ENCODE results near the gene TBC1D12. TPM values are rescaled to one million over a fixed set of nuclear protein-coding genes. Genes with fewer than 3 reads are reported as not detected.
A peak's percentile ranks its signal among the peaks of the same experiment; 100 is the strongest.
"Not testable (repeated sequence)": the region's sequence is repeated elsewhere in the genome, so short reads cannot be mapped to it uniquely, and the experiment has no call there.

Gene TBC1D12
- polyA plus RNA-seq (ENCODE audit: insufficient read length): 21.6 TPM
- long read RNA-seq, donor 1, full-length matches to known transcripts: 1 of 1 reads
- long read RNA-seq, donor 1, partial matches to known transcripts: 0 of 1 reads
- long read RNA-seq, donor 1, other reads (novel, unspliced or antisense): 0 of 1 reads
- long read RNA-seq, donor 2: 0 reads
- long read RNA-seq, donor 3: 0 reads
- long read RNA-seq, donor 4: 0 reads
- long read RNA-seq, donor 5: 0 reads
- long read RNA-seq, donor 6, full-length matches to known transcripts: 1 of 1 reads
- long read RNA-seq, donor 6, partial matches to known transcripts: 0 of 1 reads
- long read RNA-seq, donor 6, other reads (novel, unspliced or antisense): 0 of 1 reads
- long read RNA-seq, donor 7, full-length matches to known transcripts: 1 of 1 reads
- long read RNA-seq, donor 7, partial matches to known transcripts: 0 of 1 reads
- long read RNA-seq, donor 7, other reads (novel, unspliced or antisense): 0 of 1 reads
- long read RNA-seq, donor 8: 0 reads

DNA sequence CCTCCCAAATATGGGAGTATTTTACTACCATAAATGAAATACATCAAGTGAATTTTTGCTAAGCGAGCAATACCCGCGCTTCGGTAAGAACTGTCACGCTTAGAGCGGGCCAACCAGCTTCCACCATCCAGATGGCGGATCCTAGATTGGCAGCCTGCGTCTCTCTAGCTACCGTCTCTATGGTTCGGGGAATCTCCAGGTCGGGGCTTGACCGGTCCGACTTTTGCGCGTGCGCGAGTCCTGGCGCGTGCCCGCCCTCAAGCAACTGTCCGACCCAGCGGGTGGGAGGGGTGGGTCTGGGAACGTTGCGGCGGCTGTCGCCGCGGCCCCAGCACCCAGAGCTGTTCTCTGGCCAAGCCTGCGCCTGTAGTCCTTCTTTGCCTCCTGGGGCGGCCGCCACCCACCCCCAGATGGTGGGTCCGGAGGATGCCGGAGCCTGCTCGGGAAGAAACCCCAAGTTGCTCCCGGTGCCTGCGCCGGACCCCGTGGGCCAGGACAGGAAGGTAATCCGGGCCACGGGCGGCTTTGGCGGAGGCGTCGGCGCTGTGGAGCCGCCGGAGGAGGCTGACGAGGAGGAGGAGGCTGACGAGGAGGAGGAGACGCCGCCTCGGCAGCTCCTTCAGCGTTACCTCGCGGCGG is at the start of gene TBC1D12:
TSS of gene TBC1D12 (plus strand) at position 338 of the 639 bp plus-strand sequence. CDS start at position 411, 73 bp downstream.
- DNase-seq: peak; percentile 94

DNA sequence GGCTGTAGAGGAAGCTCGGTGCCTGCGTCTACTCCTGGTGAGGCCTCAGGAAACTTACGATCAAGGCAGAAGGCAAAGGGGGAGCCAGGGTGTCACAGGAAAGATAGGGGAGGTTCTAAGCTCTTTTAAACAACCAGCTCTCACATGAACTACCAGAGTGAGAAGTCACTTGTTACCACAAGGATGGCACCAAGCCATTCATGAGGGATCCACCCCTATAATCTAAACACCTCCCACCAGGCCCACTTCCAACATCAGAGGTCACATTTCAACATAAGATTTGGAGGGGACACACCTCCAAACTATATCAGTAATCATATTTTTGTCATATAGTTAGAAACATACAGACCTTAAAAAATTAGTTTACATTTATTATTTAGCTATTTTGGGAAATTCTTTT is 49.0 kb upstream of the TBC1D12 start:
- DNase-seq: no peak

DNA sequence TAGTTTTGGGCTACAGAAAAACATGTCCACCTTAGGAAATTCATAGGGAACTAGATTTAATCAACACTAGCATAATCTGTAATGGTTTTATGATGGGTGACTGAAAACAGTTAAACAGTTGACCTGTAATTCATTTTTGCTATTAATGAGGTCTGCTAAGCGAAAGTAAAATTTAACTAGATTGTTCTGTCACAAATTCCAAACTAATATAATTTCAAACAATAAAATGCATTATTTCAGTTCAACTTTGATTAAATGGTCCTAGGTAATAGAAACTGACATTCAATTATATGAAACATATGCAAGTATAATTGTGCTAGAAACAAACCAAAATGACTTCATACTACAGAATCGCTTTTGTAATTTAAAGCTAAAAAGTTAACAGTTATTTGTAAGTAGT is 46.5 kb upstream of the TBC1D12 start:
- DNase-seq: no peak

DNA sequence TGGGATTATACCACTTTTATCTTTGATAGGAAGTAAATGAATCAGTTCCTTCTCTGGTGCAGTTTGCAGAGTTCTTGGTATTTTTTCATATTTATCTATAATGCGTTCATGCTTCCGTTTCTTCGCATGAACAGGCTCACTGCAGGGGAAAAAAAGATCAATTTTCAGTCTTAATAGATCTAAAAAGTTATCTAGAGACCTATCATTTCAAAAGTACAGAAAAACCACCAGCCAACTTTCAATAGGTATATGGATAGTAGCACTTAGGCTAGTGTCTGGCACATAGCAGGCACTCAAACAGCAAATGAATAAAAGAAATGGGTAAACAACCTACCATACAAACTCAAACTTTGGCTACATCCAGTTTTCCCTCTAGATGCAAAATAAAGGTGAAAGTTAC is 45.1 kb upstream of the TBC1D12 start:
- DNase-seq: no peak

DNA sequence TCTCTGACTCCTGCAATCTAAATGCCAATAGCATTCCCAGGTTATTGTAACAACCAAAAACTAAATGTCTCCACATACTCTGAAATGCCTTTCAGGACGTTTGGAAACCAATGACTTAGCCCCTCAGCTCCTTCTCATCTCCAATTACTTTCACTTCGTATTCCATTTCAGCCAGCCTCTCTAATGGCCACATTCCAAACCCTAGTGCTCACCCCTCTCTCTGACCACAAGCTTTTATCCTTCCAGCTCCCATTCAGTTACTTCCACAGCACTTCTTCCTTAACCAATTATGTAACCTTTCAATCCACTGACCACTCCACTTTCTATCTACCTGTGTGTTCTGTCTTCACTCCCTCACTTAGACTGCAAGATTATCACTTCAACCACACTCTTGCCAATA is 43.9 kb upstream of the TBC1D12 start:
- DNase-seq: no peak

DNA sequence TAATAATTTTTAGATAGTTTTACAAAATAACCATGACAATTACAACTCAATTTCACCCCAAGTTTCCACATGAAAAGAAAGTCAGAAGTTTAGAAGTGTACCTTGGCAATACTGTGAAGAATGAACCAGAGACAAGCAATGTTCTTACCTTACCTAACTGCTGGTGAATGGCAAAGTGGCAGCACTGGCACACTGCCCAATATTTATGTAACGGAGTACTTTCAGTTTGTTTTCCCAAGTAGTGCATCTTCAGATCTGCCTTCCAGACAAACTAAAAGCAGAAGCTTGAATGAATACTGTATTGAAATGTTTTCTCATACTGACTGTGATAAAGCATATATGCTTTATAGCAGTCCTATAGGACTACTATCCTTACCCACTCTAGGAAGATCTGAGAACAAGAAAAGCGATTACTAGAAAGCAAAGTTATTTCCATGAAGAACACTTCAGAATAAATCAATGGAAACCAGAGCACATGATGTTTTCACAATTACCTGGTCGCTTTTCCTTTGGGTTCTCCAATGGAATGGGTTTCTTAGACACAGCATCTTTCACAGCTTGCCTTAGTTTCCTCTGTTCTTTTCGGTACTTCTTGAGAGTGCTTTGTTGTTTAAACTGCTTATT is 41.1 kb upstream of the TBC1D12 start:
- DNase-seq: no peak

DNA sequence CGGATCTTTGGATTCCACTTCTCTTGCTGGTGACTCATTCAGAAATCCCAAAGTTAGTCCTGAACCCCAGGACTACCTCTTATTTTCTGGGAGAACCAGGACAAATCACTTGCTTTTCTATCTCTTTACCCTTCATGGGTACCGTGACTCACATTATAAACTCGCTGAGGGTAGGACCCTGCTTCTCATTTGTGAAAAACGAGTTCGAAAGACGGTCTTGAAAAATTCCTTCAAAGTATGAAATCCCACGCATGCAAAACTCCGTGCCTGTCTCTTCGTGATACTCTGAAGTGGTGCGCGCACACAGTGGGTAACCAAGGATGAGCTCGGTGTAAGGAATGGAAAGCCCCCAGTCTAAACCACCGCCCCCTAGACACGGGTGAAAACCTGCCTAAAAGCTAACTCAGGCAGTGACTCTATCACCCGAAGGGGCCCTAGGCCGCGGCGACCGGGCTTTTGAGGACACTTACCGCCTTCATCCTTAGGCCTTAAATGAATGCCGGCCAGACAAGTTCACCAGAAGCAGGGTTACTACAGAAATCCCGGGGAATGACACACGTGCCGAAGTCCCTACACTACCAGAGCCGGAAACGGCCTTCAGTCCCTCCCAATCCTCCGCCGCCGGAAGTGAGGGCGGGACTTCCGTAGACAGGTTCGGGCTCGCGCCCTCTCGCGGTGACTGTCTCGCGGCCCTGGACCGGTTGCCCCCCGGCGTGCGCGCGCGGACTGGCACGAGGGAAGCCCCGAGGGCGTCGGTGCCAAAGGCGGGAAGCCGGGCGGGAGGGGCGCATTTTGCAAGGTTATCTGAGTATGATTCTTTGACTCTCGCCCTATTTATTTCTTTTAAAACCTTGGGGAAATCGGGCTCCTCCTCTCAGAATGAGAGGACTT is 39.7 kb upstream of the TBC1D12 start, which contains the start of gene NOC3L:
TSS of gene NOC3L (minus strand) at position 580 of the 891 bp plus-strand sequence. CDS start at position 479, 101 bp downstream.
- peak; percentile 93 for DNase-seq

DNA sequence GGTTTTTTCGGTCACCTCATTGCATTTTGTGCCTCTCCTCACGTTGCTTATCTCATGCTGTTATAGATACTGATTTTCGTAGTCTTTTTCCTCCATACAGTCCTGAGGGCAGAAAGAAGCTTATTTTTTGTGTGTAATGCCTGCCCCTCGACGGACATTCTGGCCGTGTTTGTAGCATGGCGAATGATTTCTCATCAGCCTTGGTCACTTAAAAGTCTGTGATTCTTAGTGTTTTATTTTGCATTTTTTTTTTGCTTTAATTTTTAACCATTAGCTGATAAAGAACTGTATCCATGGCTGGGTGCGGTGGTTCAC is 39.1 kb upstream of the TBC1D12 start:
- DNase-seq: no peak

DNA sequence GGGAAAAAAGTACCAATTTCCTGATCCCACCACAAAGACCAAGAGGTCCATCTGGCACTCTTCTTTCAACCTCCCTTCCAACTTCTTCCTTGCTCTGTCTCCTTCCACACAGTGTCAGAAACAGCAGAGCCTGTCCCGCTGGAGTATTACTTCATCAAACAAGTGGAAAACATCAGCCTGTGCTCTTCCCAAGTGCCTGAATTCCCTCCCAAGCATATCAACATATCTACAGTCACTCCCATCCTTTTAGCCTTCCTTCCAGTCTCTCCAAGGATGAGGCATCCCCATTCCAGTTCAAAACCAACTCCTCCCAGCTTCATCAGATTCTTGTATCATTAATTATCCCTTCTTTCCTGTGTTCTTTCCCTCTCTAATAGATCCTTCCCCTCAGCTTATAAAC is 37.9 kb upstream of the TBC1D12 start:
- DNase-seq: no peak

DNA sequence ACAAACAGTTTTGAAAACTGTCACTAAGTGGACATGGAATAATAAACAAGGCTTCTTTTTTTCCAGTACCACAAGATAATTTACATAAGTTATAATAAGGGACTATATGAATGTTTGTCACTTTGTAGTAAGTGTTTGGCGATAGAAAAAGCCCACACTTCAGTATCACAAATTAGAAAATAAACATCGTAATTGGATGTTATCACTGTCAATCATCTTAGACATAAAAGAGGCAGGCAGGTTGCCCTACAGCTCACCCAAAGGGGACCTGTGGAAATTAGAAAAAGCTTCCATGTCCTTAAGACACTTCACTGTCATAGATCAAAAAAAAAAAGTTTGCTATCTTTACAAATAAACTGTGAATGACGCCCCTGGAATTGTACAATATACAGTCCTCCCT is 36.0 kb upstream of the TBC1D12 start:
- no peak for DNase-seq

DNA sequence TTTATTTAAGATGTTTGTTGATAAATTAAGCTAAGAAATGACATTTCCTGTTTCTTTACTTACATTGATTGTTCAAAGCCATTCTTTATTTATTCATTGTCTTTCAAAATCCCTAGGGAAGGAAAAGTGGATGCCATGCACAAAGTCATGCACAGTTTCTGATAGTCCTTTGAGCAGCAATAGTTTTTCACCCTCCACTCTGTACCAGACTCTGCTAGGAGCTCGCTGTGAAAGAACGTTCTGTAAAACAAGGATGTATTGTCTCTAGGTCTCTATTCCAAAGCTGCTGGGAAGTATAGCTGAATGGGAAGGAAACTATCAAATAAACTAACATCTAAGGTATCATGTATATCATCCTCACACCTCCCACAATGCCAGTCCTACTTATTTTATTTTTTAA is 31.8 kb upstream of the TBC1D12 start:
- no peak for DNase-seq

DNA sequence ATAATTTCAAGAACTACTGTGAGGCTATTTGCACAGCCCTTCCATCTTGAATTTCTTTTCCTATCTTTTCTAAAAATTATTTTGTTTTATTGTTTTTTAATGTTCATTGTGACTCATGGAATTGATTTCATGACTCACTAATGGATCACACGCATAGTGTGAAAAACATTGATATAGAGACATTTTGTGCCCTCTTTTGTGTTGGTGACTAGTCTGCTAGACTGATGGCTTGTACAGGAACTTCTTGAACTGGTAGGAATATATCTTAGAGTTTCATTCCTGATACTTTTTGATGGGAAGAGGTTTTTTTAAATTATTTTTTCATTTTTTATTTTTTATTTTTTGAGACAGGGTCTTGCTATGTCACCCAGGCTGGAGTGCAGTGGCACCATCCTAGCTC is 27.0 kb upstream of the TBC1D12 start:
- DNase-seq: no peak

DNA sequence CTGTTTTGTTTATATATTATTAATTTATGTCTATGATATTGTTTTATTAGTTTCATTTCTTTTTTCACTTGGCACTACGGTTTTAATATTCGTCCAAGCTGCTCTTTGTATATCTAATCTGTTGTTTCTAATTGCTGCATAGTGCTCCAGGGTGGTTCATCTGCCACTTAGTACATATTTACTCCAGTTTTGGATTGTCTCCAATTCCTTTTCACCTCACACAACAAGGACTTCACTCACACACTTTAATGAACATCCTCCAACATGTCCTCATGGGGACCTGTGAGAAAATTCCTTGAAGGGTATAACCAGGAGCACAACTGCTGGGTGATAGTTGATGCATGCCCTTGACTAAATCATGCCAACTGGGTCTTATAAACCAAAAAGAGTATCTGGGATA is 25.5 kb upstream of the TBC1D12 start:
- DNase-seq: no peak

DNA sequence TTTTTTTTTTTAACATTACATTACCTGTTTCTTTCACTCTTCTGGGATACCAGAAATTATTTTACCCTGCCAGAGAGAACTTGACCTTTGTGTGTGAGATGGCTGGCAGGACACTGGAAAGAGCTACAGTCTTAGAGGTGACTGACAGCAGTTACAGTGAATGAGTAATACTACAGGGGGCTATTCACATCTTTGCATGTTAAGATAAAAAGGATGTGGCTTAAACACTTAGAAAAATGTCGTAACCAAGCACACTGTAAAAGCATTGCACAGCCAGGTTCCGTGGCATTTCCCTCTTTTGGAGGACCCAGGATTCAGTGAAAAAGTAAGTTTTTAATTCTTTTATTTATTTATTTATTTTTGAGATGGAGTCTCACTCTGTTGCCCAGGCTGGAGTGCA is 18.8 kb upstream of the TBC1D12 start:
- no peak for DNase-seq

DNA sequence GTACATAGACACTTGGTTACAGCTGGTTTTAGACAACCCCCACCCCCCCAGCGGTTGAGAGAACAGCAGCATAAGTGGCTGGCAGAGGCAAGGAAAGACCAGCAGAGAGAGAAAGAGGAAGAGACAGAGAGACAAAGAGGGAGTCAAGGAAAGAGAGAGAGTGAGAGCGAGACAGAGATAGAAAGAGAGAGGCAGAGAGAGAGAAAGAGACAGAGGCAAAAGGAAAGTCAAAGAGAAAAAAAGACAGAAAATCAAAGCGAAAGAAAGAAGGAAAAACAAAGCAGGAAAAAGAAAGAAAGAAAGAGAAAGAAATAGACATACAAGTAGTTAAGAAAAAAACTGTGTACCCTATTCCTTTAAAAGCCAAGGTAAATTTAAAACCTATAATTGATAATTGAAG is 16.6 kb upstream of the TBC1D12 start:
- DNase-seq: not testable (repeated sequence)

DNA sequence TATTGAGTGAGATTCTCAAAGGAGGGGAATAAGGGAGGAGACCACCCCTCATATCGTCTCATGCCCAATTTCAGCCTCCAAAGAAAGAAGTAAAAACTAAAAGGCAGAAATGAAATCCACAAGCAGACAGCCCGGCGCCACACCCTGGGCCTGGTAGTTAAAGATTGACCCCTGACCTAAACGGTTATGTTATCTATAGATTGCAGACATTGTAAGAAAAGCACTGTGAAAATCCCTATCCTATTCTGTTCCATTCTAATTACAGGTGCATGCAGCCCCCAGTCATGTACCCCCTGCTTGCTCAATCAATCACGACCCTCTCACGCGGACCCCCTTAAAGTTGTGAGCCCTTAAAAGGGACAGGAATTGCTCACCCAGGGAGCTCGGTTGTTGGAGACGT is 10.2 kb upstream of the TBC1D12 start:
- not testable (repeated sequence) for DNase-seq

DNA sequence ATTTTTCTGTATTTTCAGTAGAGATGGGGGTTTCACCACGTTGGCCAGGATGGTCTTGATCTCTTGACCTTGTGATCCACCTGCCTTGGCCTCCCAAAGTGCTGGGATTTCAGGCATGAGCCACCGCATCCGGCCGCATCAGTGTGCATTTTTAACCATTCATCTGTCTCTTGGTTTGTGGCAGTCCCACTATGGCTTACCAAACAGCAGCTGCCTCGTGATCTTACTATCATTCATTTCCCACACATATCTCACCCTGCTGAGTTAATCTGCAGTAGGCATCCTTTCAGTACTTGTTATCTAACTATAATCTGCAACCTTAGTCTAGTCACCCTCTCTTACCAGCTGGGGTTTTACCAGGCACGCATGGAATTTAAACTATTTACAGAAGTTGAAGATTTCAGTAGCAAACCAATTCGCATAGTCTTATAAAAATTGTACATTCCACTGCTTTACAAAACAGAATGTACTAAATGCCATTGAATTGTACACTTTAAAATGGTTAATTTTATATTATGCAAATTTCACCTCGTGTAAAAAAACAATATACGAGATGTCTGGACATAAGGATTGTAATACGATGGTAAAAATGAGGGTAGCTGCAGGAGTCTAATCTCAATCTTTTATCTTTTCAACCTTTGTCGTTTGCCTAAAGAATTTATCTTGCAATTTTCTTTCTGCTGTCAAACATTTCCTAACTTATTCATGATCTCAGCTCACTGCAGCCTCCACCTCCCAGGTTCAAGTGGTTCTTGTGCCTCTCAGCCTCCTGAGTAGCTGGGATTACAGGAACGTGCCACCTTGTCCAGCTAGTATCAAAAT is 4.6 kb upstream of the TBC1D12 start:
- DNase-seq: no peak

DNA sequence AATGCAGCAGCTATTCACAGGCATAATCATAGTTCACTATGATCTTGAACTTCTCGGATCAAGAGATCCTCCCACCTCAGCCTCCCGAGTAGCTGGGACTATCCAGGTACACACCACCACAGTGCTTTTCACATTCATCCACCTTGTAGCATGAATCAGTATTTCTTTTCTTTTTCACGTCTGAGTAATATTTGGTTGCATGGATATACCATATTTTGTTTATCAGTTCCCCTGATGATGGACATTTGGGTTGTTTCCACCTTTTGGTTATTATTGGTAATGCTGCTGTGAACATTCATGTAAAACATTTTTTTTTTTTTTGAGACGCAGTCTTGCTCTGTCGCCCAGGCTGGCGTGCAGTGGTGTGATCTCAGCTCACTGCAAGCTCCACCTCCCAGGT is 3.6 kb upstream of the TBC1D12 start:
- DNase-seq: no peak

DNA sequence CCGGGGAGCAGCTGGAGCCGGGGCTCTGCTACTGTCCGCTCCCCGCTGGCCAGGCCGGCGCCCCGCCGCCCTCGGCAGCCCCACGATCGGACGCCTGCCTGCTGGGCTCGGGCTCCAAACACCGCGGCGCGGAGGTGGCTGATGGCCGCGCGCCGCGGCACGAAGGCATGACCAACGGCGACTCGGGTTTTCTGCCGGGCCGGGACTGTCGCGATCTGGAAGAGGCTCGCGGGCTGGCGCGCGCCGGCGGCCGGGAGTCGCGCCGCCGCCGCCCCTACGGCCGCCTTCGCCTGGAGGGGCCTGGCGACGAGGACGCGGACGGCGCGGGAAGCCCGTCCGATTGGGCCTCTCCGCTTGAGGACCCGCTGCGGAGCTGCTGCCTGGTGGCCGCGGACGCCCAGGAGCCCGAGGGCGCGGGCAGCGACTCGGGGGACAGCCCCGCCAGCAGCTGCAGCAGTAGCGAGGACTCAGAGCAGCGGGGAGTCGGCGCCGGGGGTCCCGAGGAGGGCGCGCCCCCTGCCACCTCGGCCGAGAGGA is 570 bp downstream of the TBC1D12 start:
- DNase-seq: no peak

DNA sequence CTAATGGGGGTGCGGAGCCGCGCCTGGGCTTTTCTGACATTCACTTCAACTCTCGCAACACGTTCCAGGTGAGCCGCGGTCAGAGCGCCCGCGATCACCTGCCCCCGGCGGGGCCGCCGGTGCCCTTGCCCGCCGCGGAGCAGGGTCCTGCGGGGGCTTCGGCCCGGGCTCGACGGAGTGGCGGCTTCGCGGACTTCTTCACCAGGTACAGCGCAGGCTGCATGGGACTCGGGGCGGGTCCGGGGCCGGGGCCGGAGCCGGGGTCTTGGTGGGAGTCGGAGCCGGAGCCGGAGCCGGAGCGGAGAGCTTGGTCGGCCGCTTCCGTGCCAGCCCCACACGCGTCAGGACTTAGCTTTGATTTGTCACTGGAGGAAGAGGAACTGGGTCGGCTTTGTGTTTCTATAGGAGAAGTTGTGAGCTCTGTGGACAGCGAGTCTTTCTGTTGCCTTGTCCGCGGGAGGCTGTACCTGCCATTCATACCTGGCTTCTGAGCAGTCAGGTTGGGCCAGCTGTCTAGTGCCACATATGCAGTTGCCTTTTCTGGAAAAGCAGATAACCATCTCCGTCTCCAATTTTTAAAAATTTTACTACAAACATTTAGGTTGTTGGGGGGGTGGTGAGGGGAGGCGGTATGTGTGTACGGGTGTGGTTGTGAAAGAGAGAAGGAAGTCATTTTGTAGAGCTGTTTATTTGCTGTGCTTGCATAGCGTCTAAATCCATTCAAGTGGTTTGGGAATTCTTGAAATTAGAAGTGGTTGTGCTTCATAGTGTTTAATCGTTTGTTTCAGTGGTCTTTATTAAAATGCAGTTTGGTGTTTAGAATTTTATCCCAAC is 1.3 kb downstream of the TBC1D12 start:
- peak; percentile 63 for DNase-seq

Measured in left kidney (tissue), 8 donors.